ENCODE results near the gene PCSK6.

The PCSK6 gene

GRCh38 chr15:101444807-101445508 is 44.5 kb downstream of the PCSK6 start:
- DNase-seq: no peak

GRCh38 chr15:101444015-101444414 is 45.5 kb downstream of the PCSK6 start:
- no peak for DNase-seq

GRCh38 chr15:101442272-101442671 is 47.2 kb downstream of the PCSK6 start:
- no peak for DNase-seq

DNA sequence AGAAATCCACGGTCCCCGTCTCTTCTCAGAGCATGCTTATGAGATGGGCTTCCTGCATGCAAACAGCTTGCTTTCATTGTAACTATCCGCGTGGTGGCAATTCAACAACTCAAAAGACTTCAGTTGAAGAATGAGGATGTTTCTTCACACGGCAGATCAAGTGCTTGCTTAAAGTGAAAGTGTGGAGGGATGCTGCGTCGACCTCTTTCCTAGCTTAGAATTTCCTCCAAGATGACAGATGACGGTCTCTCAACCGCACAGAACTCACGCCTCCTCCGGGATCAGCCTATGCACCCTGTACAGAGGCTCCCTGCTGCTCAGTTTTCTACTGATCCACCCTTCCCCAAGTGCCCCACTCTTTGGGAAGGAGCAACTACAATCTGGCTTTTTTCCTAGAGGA is 47.8 kb downstream of the PCSK6 start:
- no peak for DNase-seq

GRCh38 chr15:101440846-101441590 is 48.5 kb downstream of the PCSK6 start:
- no peak for DNase-seq

- no peak for DNase-seq
Observed at GRCh38 chr15:101439920-101440319, 49.6 kb downstream of the PCSK6 start.

DNA sequence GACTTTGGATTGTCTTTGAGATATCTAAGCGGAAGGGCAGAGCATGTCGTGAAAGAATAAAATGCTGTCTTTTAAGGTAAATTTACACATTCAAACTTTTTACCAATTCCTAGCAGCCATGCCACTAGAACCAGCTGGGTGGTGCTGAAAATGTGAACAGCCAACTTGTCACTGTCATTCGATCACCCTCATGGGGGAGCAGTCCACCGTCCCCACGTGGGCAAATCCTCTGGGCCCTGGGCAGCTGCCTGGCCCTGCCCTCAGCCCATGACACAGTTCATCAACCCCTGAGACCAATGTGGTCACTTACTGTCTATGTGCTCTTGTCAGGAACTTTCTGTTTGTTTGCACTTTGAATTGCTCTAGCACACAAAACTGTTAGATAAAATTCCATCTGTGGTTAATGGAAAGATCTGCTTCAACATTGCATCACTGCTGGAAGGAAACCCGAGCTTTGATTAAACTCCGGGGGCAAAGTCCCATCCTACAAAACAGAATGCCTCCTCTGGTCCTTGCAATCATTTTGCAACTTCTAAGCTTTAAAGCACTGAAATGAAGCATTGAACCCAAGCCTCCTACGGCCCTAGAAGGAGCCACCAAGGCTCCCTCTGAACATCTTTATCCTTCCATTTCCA is 50.1 kb downstream of the PCSK6 start:
- no peak for DNase-seq

DNA sequence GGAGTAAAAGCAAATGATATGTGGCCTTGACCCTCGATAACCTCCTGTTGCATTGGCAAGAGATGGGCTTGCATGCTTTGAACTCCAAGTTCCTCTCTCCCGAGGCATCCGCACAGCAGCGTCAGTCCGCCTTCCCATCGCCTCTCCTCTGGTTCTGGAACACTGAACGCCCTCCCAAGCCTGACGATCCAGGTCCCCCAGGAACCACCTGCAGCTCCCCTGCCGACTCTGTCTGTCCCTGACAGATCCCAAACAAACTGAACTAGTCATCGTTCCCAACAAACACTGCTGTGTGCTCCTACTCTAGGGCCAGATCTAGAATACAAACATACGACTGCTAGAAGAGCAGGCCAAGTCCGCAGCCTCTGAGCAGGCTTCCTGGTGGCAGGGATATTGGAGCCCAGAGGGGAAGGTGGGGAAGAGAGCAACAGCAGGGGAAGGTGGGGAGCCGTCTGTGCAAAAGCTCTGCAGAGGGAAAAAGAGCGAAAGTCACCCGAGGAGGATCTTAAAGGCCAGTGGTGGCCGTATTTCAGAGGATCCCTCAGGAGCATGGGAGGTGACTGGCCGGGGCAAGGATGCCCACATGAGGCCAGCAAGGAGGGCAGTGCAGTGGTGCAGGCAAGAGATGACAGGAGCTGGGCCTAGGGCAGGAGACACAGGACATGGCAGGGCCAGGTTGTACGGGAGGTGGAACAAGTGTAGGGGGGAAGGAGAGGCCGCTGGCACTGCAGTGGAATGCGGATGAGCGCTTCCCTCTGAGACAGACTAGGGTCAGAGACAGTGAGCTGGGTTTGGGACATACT is 50.8 kb downstream of the PCSK6 start:
- no peak for DNase-seq

DNA sequence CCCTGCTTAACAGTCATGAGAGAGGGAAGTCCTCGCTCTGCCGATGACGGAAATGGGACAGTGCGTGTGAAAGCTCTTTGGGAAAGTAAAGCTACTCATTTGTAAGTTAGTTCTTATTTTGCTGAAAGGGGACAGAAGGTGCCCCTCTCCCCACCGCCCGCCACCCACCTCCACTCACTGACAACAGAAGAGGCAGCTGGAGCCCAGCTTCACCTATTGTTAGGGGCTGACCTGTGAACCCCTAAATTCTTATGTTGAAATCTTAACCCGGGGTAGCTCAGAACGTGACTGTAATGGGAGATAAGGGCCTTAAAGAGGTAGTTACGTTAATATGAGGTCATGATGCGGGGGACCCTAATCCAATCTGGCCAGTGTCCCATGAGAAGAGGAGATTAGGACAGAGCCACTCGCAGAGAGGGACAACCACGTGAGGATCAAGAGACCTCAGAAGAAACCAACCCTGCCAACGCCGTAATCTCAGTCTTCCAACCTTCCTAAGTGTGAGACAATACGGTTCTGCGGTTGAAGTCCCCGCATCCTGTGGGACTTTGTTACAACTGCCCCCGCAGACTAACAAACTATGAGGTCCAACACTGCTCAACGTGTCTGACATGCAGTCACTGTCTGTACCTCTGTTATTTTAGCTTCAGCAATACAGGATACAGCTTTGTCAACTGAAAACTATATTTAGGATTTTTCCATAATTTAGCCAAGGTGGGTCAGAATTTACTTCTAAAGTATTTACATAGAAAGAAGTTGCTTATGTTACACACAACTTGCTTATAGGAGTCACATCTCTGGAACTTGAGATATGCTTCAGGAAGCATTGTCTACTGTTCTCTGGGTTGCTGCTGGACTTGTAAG is 51.7 kb downstream of the PCSK6 start:
- no peak for DNase-seq

DNA sequence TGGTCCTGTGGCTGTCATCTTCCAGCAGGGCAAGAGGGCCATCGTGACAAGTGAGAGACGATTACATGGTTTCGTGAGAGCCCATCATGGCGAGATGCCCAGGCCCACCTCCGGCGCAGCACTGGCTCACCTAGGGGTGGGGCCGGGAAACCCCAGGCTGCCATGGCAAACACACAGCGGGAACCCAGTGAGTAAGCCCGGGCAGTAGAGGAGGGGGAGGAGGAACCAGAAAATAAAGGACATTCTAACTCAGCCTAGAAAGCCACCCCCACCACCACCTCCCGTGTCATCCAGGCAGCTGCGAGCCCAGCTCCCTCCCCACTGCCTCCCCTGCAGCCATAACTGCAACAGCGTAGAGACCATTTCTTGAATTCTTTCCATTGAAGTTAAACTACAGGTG is 52.3 kb downstream of the PCSK6 start:
- DNase-seq: no peak

- DNase-seq: no peak
Observed at GRCh38 chr15:101436526-101436925, 53.0 kb downstream of the PCSK6 start.

GRCh38 chr15:101435761-101436160 is 53.7 kb downstream of the PCSK6 start:
- DNase-seq: no peak

GRCh38 chr15:101434032-101434920 is 55.2 kb downstream of the PCSK6 start:
- DNase-seq: no peak

GRCh38 chr15:101433396-101433795 is 56.1 kb downstream of the PCSK6 start:
- DNase-seq: no peak

DNA sequence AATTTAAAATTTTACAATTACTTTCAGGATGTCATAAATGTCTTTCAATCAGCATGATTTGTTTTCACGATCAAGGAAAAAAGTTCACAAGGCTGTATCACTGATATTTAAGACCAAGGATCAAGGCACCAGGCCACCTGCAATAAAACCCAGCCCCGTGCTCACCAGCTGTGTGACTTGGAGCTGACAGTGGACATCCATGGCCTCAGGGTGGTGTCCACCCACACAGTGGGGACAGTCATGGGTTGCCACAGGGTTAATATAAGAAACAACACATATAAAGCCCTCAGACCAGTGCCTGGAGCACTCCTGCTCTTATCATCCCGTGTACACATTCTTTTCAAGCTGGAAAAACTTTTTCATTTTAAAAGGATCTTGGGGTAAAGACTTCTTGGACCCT is 56.5 kb downstream of the PCSK6 start:
- DNase-seq: no peak

GRCh38 chr15:101431748-101432147 is 57.8 kb downstream of the PCSK6 start:
- no peak for DNase-seq

- DNase-seq: no peak
Observed at GRCh38 chr15:101431301-101431700, 58.2 kb downstream of the PCSK6 start.

DNA sequence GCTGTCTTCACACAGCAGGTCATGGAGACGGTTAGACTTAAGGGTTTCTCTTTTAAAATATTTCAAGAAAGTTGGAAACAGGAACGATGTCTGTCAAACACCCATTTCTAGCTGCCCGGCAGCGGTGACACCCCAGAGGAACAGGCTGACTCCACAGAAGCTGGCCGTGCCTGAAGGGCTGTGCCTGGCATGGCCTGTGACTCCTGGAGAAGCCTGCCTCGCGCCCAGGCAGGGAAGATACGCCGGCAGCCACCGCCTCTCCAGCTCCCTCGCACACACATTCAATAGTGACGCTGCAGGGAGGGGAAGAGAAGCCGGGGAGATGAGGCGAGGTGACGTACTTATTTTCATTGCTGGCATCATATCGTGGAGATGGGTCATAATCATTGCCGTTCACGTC is 59.9 kb downstream of the PCSK6 start:
- DNase-seq: no peak

GRCh38 chr15:101429191-101429590 is 60.3 kb downstream of the PCSK6 start:
- no peak for DNase-seq

GRCh38 chr15:101428758-101429157 is 60.7 kb downstream of the PCSK6 start:
- DNase-seq: no peak

All from NCI-H2227 treated with DMSO at 0.1 percent for 48 hours (cell line).